Measurements from ENCODE around the gene HOXC13. TPM values are rescaled to one million over a fixed set of nuclear protein-coding genes. Genes with fewer than 3 reads are reported as not detected.

Gene HOXC13
- total and polyA plus RNA-seq, 2 of the 13 experiments (the other 11 are each of a cell fraction or from before 2014, with no cell fraction given), result 0.07 TPM; not detected in 1

DNA sequence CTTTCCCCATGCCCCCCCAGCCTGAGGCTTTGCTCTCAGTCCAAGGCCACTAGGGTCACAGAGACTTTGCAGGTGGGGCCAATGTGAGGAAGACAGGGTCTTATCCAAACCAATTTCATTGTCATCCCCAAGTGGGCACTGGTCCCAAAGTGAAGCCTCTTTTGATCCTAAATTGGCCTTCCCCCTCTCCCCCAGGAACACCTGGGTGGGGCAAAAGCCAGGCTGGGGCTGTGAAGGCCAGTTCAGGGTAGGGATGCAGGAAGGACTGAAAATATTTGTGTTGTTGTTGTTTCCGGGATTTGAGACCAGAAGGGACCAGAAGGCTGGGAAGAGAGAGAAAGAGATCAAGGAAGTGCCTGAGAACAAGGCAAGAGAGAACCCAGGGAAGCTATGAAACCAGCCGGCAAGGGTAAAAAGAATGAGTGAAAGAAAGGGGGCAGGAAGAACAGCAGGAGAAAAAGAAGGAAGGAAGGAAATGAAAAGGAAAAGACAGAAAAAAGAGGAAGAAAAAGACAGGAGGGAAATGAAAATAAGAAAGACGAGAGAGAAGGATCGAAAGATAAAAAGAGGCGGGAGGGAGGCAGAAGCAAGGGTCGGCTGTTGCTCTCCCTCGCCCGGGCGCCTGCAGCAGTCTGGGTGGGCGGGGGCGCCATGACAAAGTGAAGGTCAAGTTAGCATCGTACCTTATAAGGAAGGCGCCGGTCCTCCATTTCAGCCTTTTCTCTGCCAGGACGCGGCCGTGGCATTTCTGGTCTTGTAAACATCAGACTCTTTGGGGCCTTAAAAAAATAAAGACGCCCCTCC is 26.9 kb downstream of the HOXC13 start:
- 31% methylated on average over 15 of the region's 18 CpGs for WGBS (ENCODE audit: low lambda C conversion rate)
- no peak for ATAC-seq
- no peaks in the 10 kb centered on the region for H3K4me1 ChIP-seq (ENCODE audit: insufficient read depth, low read length)

More for the DNA sequence above, 26.9 kb downstream of the HOXC13 start:
- Histone ChIP-seq H3K9me3 (ENCODE audit: low read length) (no peaks in the 10 kb centered on the region), H3K27me3 (ENCODE audit: control insufficient read depth in 1 of 2, insufficient read depth in 2 of 2, low read length in 2 of 2) (peaks cover 24 to 99% of the 10 kb centered on the region in 2 experiments), H3K27ac (ENCODE audit: extremely low read length, insufficient read depth, low read length) (no peak overlapping the region), H3K9ac (ENCODE audit: insufficient read depth, low read depth, low read length) (no peak overlapping the region), H3K36me3 (replicated peaks in 1 of 2; ENCODE audit: control insufficient read depth in 1 of 2, insufficient read depth in 2 of 2, low read length in 2 of 2) (no peaks in the 10 kb centered on the region), H3K4me3 (replicated peaks in 1 of 3; ENCODE audit: insufficient read depth in 1 of 3, low read depth in 2 of 3, low read length in 3 of 3) (no peak overlapping the region), H4K20me1 (ENCODE audit: insufficient read depth, low read length) (0 out of 2 replicates have a peak, but pooled peaks cover 2% of the 10 kb centered on the region), H2AFZ (ENCODE audit: low read length) (no peak overlapping the region), H3K79me2 (ENCODE audit: insufficient read depth, low read length) (no peaks in the 10 kb centered on the region), H3K4me2 (ENCODE audit: low read depth, low read length) (no peak overlapping the region)
- CTCF ChIA-PET (ENCODE audit: low intra/inter-chr PET ratio, low total read pairs), result no interaction called here
- BruUV-seq (replicated peaks), result no TSS peak
- no peak for DNase-seq (ENCODE audit: low spot score)
- no peak for FAIRE-seq
- intact Hi-C loops (cut with micrococcal nuclease; ENCODE audit: unreplicated experiment), result no loop called here
- TF ChIP-seq ZNF564 (CRISPR knock-in tag; IDR thresholded peaks at IDR 0.05) (no peak), POGZ (CRISPR knock-in tag; IDR thresholded peaks at IDR 0.05) (no peak), SOX6 (IDR thresholded peaks at IDR 0.05) (no peak), SOX6 (CRISPR knock-in tag; IDR thresholded peaks at IDR 0.05) (no peak), ZNF331 (CRISPR knock-in tag; IDR thresholded peaks at IDR 0.05) (no peak), FOXK2 (IDR thresholded peaks at IDR 0.05) (no peak), SRSF9 (IDR thresholded peaks at IDR 0.05; ENCODE audit: borderline replicate concordance, insufficient read depth, low read depth, low read length, poor library complexity, severe bottlenecking) (no peak), ZMYM2 (CRISPR knock-in tag; IDR thresholded peaks at IDR 0.05) (no peak), ZNF546 (CRISPR knock-in tag; conservative IDR thresholded peaks at IDR 0.05) (no peak)
- TF ChIP-seq, protein P1, sequence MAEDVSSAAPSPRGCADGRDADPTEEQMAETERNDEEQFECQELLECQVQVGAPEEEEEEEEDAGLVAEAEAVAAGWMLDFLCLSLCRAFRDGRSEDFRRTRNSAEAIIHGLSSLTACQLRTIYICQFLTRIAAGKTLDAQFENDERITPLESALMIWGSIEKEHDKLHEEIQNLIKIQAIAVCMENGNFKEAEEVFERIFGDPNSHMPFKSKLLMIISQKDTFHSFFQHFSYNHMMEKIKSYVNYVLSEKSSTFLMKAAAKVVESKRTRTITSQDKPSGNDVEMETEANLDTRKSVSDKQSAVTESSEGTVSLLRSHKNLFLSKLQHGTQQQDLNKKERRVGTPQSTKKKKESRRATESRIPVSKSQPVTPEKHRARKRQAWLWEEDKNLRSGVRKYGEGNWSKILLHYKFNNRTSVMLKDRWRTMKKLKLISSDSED (CRISPR knock-in tag; IDR thresholded peaks at IDR 0.05), result no peak
- TF ChIP-seq, protein P2, sequence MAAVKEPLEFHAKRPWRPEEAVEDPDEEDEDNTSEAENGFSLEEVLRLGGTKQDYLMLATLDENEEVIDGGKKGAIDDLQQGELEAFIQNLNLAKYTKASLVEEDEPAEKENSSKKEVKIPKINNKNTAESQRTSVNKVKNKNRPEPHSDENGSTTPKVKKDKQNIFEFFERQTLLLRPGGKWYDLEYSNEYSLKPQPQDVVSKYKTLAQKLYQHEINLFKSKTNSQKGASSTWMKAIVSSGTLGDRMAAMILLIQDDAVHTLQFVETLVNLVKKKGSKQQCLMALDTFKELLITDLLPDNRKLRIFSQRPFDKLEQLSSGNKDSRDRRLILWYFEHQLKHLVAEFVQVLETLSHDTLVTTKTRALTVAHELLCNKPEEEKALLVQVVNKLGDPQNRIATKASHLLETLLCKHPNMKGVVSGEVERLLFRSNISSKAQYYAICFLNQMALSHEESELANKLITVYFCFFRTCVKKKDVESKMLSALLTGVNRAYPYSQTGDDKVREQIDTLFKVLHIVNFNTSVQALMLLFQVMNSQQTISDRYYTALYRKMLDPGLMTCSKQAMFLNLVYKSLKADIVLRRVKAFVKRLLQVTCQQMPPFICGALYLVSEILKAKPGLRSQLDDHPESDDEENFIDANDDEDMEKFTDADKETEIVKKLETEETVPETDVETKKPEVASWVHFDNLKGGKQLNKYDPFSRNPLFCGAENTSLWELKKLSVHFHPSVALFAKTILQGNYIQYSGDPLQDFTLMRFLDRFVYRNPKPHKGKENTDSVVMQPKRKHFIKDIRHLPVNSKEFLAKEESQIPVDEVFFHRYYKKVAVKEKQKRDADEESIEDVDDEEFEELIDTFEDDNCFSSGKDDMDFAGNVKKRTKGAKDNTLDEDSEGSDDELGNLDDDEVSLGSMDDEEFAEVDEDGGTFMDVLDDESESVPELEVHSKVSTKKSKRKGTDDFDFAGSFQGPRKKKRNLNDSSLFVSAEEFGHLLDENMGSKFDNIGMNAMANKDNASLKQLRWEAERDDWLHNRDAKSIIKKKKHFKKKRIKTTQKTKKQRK (IDR thresholded peaks at IDR 0.05; ENCODE audit: low read length), result no peak
- in situ Hi-C loops (cut with HindIII; ENCODE audit: extremely low pct_ligation_motif_present, low pct_unique_long_range_greater_than_20kb), result no loop called here
- POLR2A ChIA-PET, result no interaction called here

Data from HepG2 (cell line).